PC-3 (cell line): ENCODE measurements around the gene CCDC194.

ENCODE experiments used
- CTCF ChIP-seq: fragments of 300-600 bp; sonication (generic); conservative IDR thresholded peaks from 2 replicates; pipeline ENCODE4 v1.5.1; 2017; ENCODE audit warnings: antibody characterized with exemption, low read depth, mild to moderate bottlenecking, low read length
- EZH2 ChIP-seq: fragments of 300-600 bp; sonication (generic); IDR thresholded peaks from one replicate; pipeline ENCODE4 v1.6.1; 2017; ENCODE audit warnings: antibody characterized with exemption, mild to moderate bottlenecking, low read length; ENCODE audit not compliant: unreplicated experiment

GRCh38 chr19:17358395-17358794 lies 35.6 kb downstream of the CCDC194 start:
- TF ChIP-seq CTCF, result no peak
- TF ChIP-seq EZH2, result no peak
